GM12874 (cell line): ENCODE measurements around the gene FARS2.

Source experiments
- TF ChIP-seq, protein P1 (sequence below): IDR thresholded peaks from 2 replicates; pipeline ENCODE4 v1.5.1; 2011; ENCODE audit warnings: low read depth, mild to moderate bottlenecking, control low read depth, low read length, moderate library complexity; ENCODE audit not compliant: insufficient read depth

FARS2 gene

DNA sequence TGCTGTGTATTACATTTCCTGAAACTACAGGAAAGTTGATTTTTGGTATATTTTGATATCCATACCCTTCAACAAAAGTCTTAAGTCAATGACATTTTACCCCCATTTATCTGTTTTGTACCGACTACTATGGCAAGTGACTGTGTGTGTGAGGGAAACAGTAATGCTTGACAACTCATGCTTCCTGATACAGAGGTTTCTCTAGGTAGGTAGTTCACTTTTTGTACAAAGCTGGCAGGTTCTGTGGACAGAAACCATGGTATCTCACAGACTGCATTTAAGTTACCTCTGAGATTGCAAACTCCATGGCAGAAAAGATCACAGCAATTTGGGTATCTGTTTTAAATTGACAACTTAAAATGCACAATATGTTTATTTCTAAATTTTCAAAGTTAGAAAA, 28.8 kb downstream of the FARS2 start:
- TF ChIP-seq, protein P1, sequence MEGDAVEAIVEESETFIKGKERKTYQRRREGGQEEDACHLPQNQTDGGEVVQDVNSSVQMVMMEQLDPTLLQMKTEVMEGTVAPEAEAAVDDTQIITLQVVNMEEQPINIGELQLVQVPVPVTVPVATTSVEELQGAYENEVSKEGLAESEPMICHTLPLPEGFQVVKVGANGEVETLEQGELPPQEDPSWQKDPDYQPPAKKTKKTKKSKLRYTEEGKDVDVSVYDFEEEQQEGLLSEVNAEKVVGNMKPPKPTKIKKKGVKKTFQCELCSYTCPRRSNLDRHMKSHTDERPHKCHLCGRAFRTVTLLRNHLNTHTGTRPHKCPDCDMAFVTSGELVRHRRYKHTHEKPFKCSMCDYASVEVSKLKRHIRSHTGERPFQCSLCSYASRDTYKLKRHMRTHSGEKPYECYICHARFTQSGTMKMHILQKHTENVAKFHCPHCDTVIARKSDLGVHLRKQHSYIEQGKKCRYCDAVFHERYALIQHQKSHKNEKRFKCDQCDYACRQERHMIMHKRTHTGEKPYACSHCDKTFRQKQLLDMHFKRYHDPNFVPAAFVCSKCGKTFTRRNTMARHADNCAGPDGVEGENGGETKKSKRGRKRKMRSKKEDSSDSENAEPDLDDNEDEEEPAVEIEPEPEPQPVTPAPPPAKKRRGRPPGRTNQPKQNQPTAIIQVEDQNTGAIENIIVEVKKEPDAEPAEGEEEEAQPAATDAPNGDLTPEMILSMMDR, result no peak

DNA sequence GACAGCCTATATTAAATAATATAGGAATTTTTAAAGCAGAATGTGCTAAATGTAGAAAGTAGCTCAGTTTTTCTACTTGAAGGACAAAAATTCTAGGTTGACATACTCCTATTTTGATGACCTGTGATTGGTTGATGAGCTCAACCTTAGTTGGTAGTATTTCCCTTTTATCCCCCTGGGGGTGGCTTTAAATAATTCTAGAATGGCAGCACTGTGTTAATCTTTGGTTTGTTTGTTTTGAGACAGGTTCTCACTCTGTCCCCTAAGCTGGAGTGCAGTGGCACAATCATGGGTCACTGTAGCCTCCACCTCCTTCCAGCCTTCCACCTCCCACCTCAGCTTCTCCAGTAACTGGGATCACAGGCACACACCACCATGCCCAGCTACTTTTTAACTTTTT, 29.2 kb downstream of the FARS2 start:
- TF ChIP-seq, protein P1, result no peak

DNA sequence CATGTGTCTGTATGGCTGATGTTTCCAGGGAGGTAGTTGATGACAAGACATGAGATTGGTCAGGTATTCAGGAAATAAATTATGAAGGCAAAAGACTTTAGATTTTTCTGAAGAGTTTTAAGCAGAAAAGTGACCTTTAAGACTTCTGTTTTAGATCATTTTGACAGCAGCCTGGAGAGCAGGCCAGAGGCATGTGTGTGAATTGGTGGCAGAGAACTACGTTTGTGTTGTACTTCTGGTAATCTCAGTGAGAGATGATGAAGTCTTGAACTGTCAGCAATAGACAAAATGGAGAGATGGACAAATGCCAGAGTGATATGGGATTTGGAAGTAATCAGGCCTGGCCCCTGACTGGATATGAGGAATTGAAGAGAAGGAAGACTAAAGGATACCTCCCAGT, 30.8 kb downstream of the FARS2 start:
- TF ChIP-seq, protein P1, result no peak

DNA sequence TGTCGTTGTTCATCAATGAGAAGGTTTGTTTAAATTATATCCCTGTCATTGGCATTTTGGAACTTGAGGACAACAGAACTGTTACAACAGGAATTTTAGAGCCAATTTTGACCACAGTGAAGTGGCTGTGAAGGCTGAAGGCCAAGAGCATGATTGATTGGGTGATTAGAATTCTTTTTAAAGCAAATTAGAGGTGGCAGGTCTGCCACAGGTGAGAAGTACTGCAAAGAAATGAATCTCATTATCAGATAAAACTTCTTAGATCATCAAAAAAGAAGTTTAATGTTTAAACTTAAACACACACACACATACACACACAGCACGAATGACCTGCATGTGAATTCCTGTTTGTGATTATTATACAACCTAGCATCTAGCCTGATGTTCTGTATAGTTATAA, 32.4 kb downstream of the FARS2 start:
- TF ChIP-seq, protein P1, result no peak

DNA sequence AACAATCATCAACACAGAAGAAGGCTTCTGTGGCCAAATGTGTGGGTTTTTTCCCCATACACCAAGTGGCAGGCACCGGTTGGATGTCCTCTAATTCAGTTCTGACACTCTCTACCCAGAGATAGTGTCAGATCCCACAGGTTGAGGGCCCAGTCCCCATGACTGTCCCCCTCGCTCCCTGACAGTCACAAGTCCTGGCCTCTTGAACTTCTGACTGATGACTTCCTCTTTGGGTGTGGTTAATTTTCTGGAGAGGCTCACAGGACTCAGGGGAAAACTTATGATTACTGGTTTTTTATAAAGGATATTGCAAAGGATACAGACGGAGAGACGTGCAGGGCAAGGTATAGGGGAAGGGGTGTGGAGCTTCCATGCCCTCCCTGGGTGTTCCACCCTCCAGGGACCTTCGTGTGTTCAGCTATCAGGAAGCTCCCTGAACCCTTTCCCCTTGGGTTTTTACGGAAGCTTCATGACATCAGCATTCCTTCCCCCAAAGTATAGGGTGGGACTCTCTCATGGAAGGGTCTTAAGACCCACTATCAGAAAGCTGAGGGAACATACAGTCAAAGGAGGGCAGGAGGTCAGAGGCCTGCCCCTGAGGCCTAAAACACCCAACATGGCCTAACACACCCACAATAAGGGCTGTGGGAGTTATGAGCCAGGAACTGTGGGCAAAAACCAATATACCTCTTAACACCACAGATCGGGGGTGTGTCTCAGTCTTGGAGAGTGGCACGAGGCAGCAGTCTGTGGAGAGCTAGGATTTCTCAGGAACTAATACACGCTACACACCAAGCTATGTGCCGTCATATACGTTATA, 33.3 kb downstream of the FARS2 start:
- TF ChIP-seq, protein P1, result no peak

DNA sequence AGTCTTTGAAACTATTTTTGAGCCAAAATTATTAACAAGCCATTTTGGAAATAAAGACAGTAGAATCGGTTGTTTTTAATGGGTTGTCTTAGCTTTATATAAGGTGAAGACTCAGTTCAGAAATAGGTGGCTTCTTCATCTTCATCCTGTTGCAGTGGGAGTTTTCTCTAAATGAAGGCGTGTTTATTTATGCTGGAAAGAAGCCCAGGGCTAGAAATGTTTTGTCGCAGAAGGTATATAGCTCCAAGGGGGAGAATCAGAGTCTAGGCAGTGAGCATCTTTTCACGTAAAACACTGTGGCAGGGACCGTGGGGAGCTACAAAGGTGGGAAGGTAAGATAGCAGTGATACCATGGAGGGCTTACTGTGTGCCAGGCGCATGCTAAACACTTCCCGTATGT, 34.3 kb downstream of the FARS2 start:
- TF ChIP-seq, protein P1, result no peak

DNA sequence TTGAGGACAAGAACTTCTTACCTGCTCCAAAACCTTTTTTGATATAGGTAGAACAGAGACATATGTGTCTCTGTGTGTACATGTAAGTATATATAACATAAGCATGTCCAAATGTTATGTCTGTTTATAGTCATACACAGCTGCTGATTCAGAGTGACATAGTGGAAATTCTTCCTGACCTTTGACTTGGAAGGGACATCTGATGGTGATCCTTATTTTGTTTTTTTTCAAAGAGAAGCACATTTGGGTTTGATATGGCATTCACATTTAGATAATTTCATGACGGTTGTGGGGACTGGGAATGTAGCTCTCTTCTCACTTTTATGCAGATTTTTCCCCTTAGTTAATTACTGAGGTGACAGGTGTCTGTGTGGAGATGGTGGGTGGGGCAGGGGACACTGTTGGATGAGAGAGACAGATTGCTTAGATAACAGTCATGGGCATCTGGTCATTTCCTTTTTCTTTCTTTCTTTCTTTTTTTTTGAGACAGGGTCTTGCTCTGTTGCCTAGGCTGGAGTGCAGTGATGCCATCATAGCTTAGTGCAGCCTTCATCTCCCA, 39.0 kb downstream of the FARS2 start:
- TF ChIP-seq, protein P1, result no peak
